Stimulated activated naive CD8-positive, alpha-beta T cell treated with anti-CD3 and anti-CD28 coated beads, Interleukin-15, Interleukin-2, amounts not matched to agents 100 U/mL and 50 U/mL, for 24 hours (primary cell): ENCODE results near the gene CCSER1.

Experiments used
- ATAC-seq: fragments of 150-1000 bp; cut with Tn5 transposase; one replicate; pipeline ENCODE4 v1.10.0; 2021
- DNase-seq: peaks from one replicate; pipeline ENCODE4 v3.0.0; 2021

Gene CCSER1

DNA sequence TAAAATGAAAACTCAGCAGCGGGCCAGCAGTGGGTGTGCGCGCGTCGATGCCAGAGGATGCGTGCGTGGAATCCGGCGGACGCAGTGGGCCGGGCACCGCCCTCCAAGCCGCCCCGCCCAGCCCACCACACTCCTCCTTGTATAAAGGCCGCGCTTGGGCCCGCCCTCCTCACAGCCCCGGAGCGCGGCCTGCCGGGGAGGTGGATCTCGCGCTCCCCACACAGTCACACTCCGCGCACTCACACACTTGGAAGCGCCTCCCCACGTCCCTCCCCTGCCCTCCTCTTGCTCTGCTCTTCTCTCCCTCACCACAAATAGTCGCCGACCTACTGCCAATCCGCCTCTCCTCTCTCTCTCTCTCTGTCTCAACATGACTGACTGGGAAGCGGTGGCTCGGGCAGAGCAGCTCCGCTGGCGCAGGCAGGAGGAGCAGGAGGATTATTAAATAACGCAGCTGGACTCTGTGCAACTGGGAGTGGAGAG lies at the start of gene CCSER1:
TSS of gene CCSER1 (plus strand) at position 172 of the 483 bp plus-strand sequence.
- peak; percentile 86 for ATAC-seq

DNA sequence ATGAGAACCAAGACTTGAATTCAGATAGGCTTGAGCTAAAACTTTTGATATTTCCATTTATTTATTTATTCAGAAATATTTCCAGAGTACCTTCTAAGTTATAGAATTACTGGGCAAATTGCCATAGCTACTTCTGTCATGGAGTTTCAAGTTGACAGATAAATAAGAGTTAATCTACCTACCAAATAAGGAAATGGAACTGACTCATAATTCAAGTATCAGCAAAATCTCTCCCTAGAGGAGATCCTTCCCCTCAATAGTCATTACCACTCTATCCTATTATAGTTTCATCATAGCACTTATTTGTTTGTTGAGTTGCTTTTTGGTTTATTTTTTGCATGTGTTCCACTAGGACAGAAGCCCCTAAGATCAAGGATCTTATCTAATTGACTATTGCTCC lies 48.8 kb upstream of the CCSER1 start:
- ATAC-seq (no peak), DNase-seq (no peak)

More for the DNA sequence above, at the start of gene CCSER1:
- DNase-seq: peak; percentile 45

GRCh38 chr4:90080116-90080515 lies 47.1 kb upstream of the CCSER1 start:
- no peak for ATAC-seq
- DNase-seq: no peak

DNA sequence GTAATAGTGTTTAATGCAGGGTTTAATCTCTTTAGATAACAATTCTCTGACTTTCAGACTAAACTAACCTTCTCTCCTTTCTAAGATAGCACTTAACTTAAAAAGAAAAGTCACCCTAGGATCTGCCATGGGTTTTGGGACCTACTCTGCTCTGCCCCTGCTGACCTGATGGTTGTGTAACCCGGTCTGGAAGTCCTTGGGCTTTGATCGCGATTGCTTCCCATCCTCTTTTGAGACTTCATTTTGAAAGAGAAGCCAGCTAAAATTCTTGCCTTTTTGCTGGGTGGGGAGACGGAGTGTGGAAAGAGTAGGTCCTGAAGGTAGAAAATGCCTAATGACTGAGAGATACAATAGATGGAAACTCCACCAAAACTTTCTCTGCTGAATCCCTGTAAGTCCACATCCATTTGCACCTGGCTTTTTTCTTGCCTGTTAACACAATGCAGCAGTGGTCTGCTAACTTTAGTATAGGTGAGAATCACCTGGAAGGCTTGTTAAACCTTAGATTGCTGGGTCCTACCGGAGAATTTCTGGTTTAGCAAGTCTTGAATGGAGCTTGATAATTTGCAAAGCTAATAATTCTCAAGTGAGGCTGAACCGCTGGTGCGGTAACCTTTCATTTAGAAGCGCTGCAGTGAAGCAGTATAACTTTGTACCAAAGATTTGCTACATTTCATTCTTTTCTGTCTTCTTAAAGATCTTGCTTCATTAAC lies 45.6 kb upstream of the CCSER1 start:
- DNase-seq: no peak
- ATAC-seq: no peak

DNA sequence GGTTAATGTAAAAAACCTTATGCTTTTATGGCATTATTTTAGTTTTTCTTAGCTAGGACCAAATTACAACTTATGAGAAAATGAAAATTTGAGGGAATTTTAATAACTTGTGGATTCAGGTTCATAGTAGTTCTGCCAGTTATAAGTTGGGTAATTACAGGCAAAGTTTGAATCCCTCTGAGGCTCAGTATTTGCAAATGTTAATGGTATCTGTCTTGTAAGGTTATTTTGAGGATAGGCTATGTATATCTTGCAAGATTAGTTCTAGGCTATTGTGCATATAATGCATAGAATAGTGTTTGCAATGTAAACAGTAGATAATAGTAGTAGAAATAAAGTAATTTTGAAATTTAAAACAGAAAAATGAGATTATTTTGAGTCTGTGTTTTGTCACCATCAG lies 44.7 kb upstream of the CCSER1 start:
- ATAC-seq (no peak), DNase-seq (no peak)

GRCh38 chr4:90084277-90084966 lies 42.8 kb upstream of the CCSER1 start:
- ATAC-seq (no peak), DNase-seq (no peak)

- ATAC-seq (no peak), DNase-seq (no peak)
These were observed 42.3 kb upstream of the CCSER1 start for GRCh38 chr4:90084967-90085295.

DNA sequence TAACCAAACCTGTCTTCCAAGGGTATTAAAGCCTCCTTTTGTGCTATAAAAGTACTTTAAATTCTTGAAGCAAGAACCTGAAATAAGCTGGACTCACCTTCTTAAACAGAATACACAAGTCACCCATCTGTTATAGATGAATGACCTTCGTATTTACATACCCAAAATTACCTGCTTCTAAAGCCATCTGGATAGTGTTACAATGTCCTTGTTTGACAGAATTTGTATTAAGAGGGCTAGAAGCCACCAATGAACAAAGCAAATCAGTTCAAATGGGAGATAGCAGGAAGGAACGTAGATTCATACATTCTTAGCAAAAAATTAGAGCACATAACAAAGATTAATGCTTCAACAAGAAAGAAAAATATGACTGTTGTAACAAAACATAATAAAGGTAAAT lies 33.7 kb upstream of the CCSER1 start:
- DNase-seq (no peak), ATAC-seq (no peak)

DNA sequence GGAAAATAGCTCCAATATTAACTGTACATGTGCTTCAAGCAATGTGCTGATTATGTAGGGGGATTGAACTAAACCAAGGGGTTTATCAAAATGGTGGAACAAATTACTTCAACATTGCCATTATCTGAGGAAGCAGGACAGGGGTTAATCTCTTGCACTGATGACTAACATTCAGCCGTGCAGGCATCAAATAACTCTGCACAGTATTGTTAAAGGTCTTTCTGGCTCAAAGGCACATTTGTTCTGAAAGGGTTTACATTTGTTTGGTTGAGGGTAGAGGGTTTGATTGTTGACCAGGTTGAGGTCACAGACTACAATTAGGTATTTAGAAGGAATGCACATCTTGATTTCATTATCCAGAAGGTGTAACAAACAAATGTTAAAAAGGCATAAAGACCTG lies 32.2 kb upstream of the CCSER1 start:
- DNase-seq: no peak

GRCh38 chr4:90099812-90100211 lies 27.4 kb upstream of the CCSER1 start:
- DNase-seq (no peak), ATAC-seq (no peak)

More for the DNA sequence above, 32.2 kb upstream of the CCSER1 start:
- ATAC-seq: no peak

- DNase-seq (no peak), ATAC-seq (no peak)
These were observed 23.2 kb upstream of the CCSER1 start for GRCh38 chr4:90103991-90104390.

DNA sequence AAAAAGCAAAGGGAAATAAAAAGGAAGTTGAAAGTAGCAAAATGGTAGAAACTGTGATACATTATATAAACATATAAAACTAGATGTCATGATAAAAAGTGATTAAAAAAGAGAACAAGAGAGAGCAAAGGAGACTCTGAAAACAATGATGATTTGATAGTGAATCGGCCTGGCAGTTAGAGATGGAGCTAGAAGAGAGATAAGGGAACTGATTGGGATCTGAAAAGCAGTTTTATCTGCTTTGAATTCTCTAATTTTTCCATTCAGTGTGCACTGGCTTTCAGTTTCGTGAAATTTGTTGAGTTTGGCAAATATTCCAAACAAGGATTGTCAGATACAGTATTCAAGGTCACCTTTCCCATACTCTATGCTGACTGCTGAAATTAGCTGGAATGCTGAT lies 21.9 kb upstream of the CCSER1 start:
- ATAC-seq: no peak
- no peak for DNase-seq

- ATAC-seq (no peak), DNase-seq (no peak)
These were observed 14.5 kb upstream of the CCSER1 start for GRCh38 chr4:90112715-90113114.

DNA sequence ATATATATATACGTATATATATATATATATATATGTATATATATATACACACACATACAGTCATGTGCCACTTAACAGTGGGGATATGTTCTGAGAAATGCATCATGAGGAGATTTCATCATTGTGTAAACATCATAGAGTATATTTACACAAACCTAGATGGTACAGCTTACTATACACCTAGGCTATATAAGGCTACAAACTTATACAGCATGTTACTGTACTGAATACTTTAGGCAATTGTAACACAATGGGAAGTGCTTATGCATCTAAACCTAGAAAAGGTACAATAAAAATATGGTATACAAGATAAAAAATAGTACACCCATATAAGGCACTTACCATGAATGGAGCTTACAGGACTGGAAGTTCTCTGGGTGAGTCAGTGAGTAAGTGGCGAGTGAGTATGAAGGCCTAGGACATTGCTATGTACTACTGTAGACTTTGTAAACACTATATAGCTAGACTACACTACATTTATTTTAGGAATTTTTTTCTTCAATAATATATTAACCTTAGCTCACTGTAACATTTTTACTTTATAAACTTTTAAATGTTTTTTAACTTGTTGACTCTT lies 13.2 kb upstream of the CCSER1 start:
- DNase-seq: no peak

DNA sequence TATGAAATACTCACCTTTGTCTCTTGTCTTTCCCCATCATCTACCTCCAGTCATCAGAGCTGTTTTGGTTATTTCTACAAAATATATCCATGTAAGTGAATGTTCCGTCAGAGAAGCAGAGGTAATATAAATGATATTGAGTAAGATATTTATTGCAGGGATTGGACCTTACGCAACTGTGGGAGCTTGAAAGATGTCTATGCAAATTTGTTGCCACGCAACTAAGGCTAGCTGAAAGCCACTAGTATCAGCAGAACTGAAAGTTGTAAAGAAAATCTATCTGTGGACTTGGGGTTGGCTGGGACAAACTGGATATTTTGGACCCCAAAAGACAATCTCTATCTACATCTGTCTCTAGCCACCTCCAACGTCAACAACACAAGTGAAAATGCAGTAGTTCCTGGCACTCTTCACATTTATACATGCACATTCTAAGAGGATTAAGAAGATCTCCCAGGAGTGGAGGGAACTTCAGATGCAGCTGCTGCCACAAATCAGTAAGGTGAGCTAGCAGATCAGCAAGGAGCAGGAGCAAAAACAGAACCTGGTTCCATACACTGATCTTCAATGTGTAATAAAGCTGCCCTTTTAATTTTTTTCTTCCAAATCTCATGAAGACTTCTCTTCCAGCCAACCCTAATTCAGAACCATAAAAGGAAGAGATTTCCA lies 8.5 kb upstream of the CCSER1 start:
- DNase-seq (no peak), ATAC-seq (no peak)

More for the DNA sequence above, 13.2 kb upstream of the CCSER1 start:
- ATAC-seq: no peak

GRCh38 chr4:90120037-90120436 lies 7.2 kb upstream of the CCSER1 start:
- ATAC-seq: no peak
- no peak for DNase-seq

GRCh38 chr4:90120815-90121214 lies 6.4 kb upstream of the CCSER1 start:
- ATAC-seq: no peak
- no peak for DNase-seq

GRCh38 chr4:90121676-90122354 lies 5.4 kb upstream of the CCSER1 start:
- no peak for ATAC-seq
- DNase-seq: no peak

GRCh38 chr4:90122355-90122748 lies 4.8 kb upstream of the CCSER1 start:
- DNase-seq: no peak
- no peak for ATAC-seq

GRCh38 chr4:90124276-90124675 lies 2.9 kb upstream of the CCSER1 start:
- ATAC-seq (no peak), DNase-seq (no peak)

DNA sequence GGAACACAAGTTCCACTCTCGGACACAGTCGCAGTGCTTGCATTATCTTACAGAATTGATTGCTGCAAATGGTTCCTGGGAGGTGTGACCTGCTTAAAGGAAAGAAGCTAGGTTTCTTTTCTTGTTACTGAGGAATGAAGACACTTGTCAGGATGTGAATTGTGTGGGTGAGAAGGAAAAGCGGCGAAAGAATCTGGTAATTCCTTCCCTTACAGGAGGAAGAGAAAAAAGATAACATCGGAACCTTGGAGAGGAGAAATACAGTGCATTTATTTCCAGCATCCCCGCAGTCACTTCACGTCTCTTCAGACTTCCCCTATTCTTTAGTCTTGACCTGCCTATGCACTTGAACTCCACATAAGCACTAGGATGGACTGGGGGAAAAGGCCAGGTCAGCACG lies 389 bp upstream of the CCSER1 start:
- no peak for DNase-seq
- ATAC-seq: no peak

- peak; percentile 8 for DNase-seq
- ATAC-seq: peak; percentile 21
These were observed 632 bp downstream of the CCSER1 start for GRCh38 chr4:90127706-90128345.
